ENCODE results near the gene FNDC10. TPM values are rescaled to one million over a fixed set of nuclear protein-coding genes. Genes with fewer than 3 reads are reported as not detected.
A peak's percentile ranks its signal among the peaks of the same experiment; 100 is the strongest.

FNDC10 gene
- total and polyA plus RNA-seq, 2 donors (not counting 3 experiments of a cell fraction or from before 2014, with no cell fraction given), result 1.5 to 2.3 TPM

- Histone ChIP-seq H3K27ac (ENCODE audit: insufficient read depth, low read depth, low read length) (no peak overlapping the region), H3K27me3 (ENCODE audit: control insufficient read depth in 2 of 2, insufficient read depth in 2 of 2, low read length in 2 of 2) (no peaks in the 10 kb centered on the region), H3K79me2 (ENCODE audit: control insufficient read depth, insufficient read depth, low read length) (peaks cover 3% of the 10 kb centered on the region), H3K4me2 (ENCODE audit: insufficient read depth, low read length) (peak overlapping the region; percentile 62), H3K9ac (replicated peaks; ENCODE audit: extremely low read depth, insufficient read depth, low read length) (peak overlapping the region; percentile 33), H3K36me3 (ENCODE audit: control insufficient read depth in 2 of 2, extremely low read depth in 1 of 2, insufficient read depth in 2 of 2, low read length in 2 of 2) (peaks cover 0 to 2% of the 10 kb centered on the region in 2 experiments), H3K4me3 (replicated peaks in 1 of 3; ENCODE audit: insufficient read depth in 1 of 3, low read depth in 1 of 3, low read length in 3 of 3) (peak overlapping the region; percentile 68 to 99 (median 74)), H3K9me1 (replicated peaks; ENCODE audit: control insufficient read depth, extremely low read depth, insufficient read depth, low read length) (no peaks in the 10 kb centered on the region), H3K4me1 (ENCODE audit: control insufficient read depth, extremely low read depth, insufficient read depth, low read length) (peaks cover 16% of the 10 kb centered on the region), H3K9me3 (replicated peaks; ENCODE audit: control insufficient read depth, insufficient read depth, low read length) (no peaks in the 10 kb centered on the region), H2AFZ (ENCODE audit: low read depth, low read length) (no peak overlapping the region), H4K20me1 (replicated peaks; ENCODE audit: control insufficient read depth, extremely low read depth, insufficient read depth, low read length) (no peaks in the 10 kb centered on the region)
- BruUV-seq (replicated peaks), result TSS peak; percentile 53
- DNase-seq (ENCODE audit: low read depth, low spot score) (no peak), FAIRE-seq (peak; percentile 60)
- intact Hi-C loops (cut with micrococcal nuclease) (no loop called here), dilution Hi-C loops (cut with MboI; ENCODE audit: extremely low pct_ligation_motif_present, low sequenced_read_pairs) (no loop called here)
- POLR2A ChIA-PET, result no interaction called here
- CTCF ChIA-PET, result interaction anchor here (1.1 to 1.8 kb wide), 3 partner anchors 11 to 37 kb away, joined by 4 to 6 read pairs (median 6); no protein-coding TSS in a partner anchor
- no peak for TF ChIP-seq MYC (IDR thresholded peaks at IDR 0.05; ENCODE audit: low read depth, low read length)
- TF ChIP-seq POLR2AphosphoS5 (IDR thresholded peaks at IDR 0.05; ENCODE audit: insufficient read depth, low read depth, low read length), result no peak
- TF ChIP-seq POLR2A (IDR thresholded peaks at IDR 0.05; ENCODE audit: low read depth, low read length), result no peak
- no peak for TF ChIP-seq CTCF (IDR thresholded peaks at IDR 0.05; ENCODE audit: extremely low read depth in 1 of 2, insufficient read depth in 1 of 2, low read depth in 1 of 2, low read length in 2 of 2)
- no peak for TF ChIP-seq EZH2 (IDR thresholded peaks at IDR 0.05; ENCODE audit: borderline replicate concordance, low read depth, low read length, severe bottlenecking)
- no peak for TF ChIP-seq GATA2 (IDR thresholded peaks at IDR 0.05; ENCODE audit: insufficient read depth, insufficient read length, low read depth, low read length)
- no peak for TF ChIP-seq MAX (IDR thresholded peaks at IDR 0.05; ENCODE audit: insufficient read depth, insufficient read length)
- TF ChIP-seq FOS (IDR thresholded peaks at IDR 0.05; ENCODE audit: borderline replicate concordance, insufficient read depth, low read length), result no peak
- no peak for TF ChIP-seq JUN (IDR thresholded peaks at IDR 0.05; ENCODE audit: borderline replicate concordance, insufficient read depth, insufficient read length, low read depth)
Measured at GRCh38 chr1:1614204-1614953, 14.4 kb upstream of the FNDC10 start.

Data from endothelial cell of umbilical vein (primary cell).